Fibroblast of lung (primary cell): ENCODE results near the gene AK8.

Source experiments
- EZH2 ChIP-seq: IDR thresholded peaks from 2 replicates; pipeline ENCODE4 v1.5.1; 2012; ENCODE audit warnings: low read length, control low read depth, mild to moderate bottlenecking; ENCODE audit errors: missing control alignments
- TF ChIP-seq, protein P1 (sequence below), 2 donors: IDR thresholded peaks in 1 of 2; conservative IDR thresholded peaks in 1 of 2; 1 replicate in 1 of 2; 2 replicates in 1 of 2; pipeline ENCODE4 v1.5.1; 2011 to 2012; ENCODE audit warnings: low read length in 2 of 2, control low read depth in 1 of 2, inconsistent platforms in 1 of 2, low read depth in 1 of 2, mild to moderate bottlenecking in 1 of 2

GRCh38 chr9:132791699-132792240 is 86.3 kb downstream of the AK8 start:
- TF ChIP-seq, protein P1, sequence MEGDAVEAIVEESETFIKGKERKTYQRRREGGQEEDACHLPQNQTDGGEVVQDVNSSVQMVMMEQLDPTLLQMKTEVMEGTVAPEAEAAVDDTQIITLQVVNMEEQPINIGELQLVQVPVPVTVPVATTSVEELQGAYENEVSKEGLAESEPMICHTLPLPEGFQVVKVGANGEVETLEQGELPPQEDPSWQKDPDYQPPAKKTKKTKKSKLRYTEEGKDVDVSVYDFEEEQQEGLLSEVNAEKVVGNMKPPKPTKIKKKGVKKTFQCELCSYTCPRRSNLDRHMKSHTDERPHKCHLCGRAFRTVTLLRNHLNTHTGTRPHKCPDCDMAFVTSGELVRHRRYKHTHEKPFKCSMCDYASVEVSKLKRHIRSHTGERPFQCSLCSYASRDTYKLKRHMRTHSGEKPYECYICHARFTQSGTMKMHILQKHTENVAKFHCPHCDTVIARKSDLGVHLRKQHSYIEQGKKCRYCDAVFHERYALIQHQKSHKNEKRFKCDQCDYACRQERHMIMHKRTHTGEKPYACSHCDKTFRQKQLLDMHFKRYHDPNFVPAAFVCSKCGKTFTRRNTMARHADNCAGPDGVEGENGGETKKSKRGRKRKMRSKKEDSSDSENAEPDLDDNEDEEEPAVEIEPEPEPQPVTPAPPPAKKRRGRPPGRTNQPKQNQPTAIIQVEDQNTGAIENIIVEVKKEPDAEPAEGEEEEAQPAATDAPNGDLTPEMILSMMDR (conservative IDR thresholded peaks at IDR 0.05 in 1 of 2, IDR thresholded peaks at IDR 0.05 in 1 of 2; ENCODE audit: low read depth in 1 of 2, low read length in 2 of 2) = no peak
- TF ChIP-seq EZH2 = no peak
